Transverse colon (tissue), 4 donors: ENCODE data around the gene MPRIP.

Experiments
- CTCF ChIP-seq, 5 experiments: fragments of 200-600 bp in 3 of 5; fragments of 450-650 bp in 2 of 5; sonication (generic) in 3 of 5; IDR thresholded peaks; 1 replicate in 2 of 5; 2 replicates in 3 of 5; pipeline ENCODE4 v1.5.1; 2016 to 2017; ENCODE audit warnings: antibody characterized with exemption in 5 of 5, inconsistent platforms in 3 of 5, mild to moderate bottlenecking in 2 of 5, moderate library complexity in 1 of 5
- EP300 ChIP-seq: sonication (generic); formaldehyde crosslinking; IDR thresholded peaks from one replicate; pipeline ENCODE4 v1.6.1; 2017; ENCODE audit warnings: antibody characterized with exemption, low read depth
- POLR2A ChIP-seq: fragments of 450-650 bp; IDR thresholded peaks from one replicate; pipeline ENCODE4 v1.6.1; 2016; ENCODE audit warnings: antibody characterized with exemption, mild to moderate bottlenecking, moderate library complexity
- POLR2AphosphoS5 ChIP-seq, 3 donors: sonication (generic); formaldehyde crosslinking; IDR thresholded peaks; one replicate each; pipeline ENCODE4 v1.6.1; 2016; ENCODE audit warnings: antibody characterized with exemption in 3 of 3

GRCh38 chr17:17161759-17162158 lies 119.5 kb downstream of the MPRIP start:
- TF ChIP-seq EP300 (no peak), CTCF (IDR thresholded peaks at IDR 0.05) (no peak), POLR2A (no peak), POLR2AphosphoS5 (IDR thresholded peaks at IDR 0.05) (no peak)
